Measurements from ENCODE around the gene LYRM4.

LYRM4 gene

GRCh38 chr6:5260661-5261544, at the start of gene LYRM4, which contains the start of gene FARS2:
Gene LYRM4, minus strand, starts transcription at chr6:5260950. Its CDS starts 217 bp downstream, at chr6:5260733.
Gene FARS2, plus strand, starts transcription at chr6:5261513.
- peak; percentile 87 for DNase-seq

DNA sequence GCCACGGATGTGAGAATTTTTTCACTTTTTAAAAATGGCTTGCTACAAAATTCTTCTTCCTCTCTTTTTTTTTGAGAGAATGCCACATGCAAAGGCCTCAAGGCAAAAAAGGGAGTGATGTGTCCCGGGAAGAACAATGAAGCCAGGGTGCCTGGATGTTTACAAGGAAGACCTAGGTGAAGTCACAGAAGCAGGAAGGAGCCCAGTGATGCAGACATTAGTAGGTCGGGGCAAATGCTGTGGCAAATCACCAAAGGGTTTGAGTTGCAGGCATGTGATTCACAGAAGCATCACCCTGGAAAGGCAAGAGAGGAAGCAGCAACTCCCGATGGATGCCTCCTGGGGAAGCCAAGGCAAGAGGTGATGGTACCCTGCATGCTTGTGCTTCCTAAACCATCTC, 47.3 kb upstream of the LYRM4 start:
- DNase-seq = no peak

- DNase-seq = no peak
These were observed 46.3 kb upstream of the LYRM4 start for GRCh38 chr6:5307058-5307457.

DNA sequence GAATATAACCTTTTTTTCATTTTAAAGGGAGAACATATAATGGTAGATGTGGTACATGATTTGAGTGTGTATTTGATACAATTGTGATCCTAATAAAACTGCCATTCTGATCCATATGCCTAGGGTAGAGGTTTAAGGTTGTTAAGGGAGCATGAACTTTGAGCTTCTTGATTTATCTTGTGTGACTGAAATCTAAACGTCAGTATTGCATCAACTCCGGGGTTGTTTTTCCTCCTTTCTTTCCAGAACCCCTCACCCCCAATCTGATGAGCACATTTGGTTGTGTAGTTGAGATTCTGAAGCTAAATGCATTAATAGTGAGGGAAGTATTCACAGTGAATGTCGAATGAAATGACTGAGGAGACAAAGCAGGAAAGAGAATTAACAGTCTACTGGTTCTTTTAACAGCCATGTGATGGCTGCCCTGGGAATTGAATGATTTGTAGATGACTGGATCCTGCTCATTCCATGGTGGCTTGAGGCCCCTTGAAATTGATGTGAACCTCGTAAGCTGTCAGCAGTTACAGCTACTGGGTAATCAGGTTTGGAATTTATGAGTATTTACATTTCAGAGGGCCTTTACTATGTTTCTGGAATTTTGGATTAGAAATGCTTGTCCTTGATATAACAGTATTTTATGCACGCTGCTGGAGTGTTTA, 45.3 kb upstream of the LYRM4 start:
- DNase-seq = no peak

DNA sequence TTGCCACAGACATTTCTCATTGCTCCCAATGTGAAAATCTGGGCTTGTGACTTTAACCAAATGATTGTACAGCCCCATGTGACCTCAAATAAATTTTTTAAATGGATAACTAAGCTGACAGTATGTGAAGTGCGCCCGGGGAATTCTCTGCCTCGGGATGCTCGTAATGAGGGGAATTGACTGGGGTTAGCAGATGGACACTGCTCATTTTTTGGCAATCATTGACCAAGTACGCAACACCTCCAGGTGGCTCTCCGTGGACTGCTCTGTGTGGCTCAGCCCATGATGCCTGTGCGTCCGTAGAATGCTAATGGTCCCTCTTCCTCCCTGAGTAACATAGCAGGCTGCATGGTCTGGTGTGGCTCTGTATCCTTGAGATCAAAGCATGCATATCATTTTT, 42.9 kb upstream of the LYRM4 start:
- DNase-seq = no peak

DNA sequence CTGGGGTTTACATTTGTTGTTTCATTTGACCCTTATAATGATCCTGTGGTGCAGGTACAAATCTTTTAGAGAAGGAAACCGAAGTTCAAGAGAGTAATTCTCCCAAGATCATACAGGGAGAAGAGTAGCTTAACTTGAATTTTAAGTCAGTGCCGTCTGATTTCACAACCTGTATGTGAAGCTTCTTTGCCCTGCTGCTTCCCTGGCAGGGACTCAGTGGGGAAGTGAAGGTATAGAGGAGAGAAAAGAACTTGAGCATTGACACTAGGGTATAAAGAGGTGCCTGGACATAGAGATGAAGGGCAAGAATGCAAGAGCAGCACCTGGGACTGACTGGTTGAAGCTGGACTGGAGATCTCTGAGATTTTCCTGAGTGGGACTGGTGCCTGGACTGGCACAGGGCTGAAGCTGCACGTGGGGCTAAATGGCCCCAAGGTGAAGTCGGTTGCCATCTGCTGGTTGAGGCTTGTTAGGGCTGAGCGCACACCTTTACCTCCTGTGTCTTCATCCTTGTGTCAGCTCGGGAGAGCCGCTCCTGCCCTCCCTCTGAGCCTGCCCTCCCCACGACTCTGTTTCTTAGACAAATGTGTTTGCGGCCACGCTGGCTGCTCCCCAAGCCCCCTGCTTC, 42.4 kb upstream of the LYRM4 start:
- peak; percentile 8 for DNase-seq

DNA sequence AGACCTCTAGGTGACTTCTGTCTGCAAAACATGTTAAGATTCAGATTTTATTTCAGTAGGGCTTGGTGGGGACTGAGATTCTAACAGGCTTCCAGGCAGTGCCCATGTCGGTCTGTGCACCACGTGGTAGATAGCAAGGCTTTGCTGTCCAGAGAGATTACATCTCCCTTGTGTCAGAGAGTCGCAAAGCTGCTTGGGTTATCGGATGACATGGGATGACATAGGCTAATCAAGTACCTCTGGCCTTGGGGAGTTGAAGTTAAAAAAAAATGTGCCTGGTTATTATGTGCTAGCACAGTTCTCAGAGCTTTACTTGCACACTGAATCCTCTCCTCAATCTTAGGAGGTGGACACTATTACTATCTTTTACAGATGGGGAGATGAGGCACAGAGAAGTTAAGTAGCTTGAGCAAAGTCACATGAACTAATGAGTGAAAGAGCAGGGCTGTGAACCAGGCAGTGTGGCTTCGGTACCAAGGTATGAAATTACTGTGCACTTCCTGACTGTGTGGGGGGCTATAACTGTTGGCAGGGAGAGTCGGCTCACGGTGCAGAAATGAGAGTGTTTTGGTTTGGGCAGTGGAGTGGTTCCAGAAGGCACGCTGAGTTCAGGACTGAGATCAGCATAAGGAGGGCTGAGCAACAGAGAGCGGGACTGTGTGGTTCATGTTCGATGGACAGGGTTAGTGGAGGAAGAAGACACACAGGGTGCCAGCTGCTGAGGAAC, 41.6 kb upstream of the LYRM4 start:
- DNase-seq = no peak

DNA sequence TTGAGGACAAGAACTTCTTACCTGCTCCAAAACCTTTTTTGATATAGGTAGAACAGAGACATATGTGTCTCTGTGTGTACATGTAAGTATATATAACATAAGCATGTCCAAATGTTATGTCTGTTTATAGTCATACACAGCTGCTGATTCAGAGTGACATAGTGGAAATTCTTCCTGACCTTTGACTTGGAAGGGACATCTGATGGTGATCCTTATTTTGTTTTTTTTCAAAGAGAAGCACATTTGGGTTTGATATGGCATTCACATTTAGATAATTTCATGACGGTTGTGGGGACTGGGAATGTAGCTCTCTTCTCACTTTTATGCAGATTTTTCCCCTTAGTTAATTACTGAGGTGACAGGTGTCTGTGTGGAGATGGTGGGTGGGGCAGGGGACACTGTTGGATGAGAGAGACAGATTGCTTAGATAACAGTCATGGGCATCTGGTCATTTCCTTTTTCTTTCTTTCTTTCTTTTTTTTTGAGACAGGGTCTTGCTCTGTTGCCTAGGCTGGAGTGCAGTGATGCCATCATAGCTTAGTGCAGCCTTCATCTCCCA, 39.5 kb upstream of the LYRM4 start:
- no peak for DNase-seq

DNA sequence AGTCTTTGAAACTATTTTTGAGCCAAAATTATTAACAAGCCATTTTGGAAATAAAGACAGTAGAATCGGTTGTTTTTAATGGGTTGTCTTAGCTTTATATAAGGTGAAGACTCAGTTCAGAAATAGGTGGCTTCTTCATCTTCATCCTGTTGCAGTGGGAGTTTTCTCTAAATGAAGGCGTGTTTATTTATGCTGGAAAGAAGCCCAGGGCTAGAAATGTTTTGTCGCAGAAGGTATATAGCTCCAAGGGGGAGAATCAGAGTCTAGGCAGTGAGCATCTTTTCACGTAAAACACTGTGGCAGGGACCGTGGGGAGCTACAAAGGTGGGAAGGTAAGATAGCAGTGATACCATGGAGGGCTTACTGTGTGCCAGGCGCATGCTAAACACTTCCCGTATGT, 34.9 kb upstream of the LYRM4 start:
- DNase-seq = no peak

- no peak for DNase-seq
These were observed 33.9 kb upstream of the LYRM4 start for GRCh38 chr6:5294392-5295211.

GRCh38 chr6:5293692-5294091, 32.9 kb upstream of the LYRM4 start:
- DNase-seq = no peak

GRCh38 chr6:5292154-5292553, 31.4 kb upstream of the LYRM4 start:
- DNase-seq = no peak

- no peak for DNase-seq
These were observed 29.8 kb upstream of the LYRM4 start for GRCh38 chr6:5290500-5290899.

DNA sequence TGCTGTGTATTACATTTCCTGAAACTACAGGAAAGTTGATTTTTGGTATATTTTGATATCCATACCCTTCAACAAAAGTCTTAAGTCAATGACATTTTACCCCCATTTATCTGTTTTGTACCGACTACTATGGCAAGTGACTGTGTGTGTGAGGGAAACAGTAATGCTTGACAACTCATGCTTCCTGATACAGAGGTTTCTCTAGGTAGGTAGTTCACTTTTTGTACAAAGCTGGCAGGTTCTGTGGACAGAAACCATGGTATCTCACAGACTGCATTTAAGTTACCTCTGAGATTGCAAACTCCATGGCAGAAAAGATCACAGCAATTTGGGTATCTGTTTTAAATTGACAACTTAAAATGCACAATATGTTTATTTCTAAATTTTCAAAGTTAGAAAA, 29.3 kb upstream of the LYRM4 start:
- no peak for DNase-seq

- DNase-seq = no peak
These were observed 27.2 kb upstream of the LYRM4 start for GRCh38 chr6:5287966-5288297.

GRCh38 chr6:5287205-5287965, 26.6 kb upstream of the LYRM4 start:
- DNase-seq = no peak

DNA sequence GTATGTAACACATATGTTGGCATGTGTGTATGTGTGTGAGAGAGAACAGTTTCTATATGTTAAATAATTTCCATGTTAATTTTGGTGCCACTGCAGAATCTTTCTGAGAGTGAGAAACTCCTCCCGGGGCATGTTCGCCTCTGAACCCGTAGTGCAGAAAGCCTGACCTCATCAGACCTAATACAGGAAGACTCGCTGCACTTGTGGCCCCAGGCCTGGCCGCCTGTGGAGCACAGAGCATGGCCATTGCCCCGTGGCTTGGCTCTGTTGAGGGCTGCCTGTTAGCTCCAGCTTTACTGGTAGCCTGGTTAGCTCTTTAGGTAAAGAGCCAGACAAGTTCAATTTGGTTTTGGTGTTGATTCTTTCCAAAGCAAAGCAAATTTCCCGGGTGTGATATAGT, 26.0 kb upstream of the LYRM4 start:
- DNase-seq = no peak

GRCh38 chr6:5285526-5285925, 24.8 kb upstream of the LYRM4 start:
- DNase-seq = no peak

DNA sequence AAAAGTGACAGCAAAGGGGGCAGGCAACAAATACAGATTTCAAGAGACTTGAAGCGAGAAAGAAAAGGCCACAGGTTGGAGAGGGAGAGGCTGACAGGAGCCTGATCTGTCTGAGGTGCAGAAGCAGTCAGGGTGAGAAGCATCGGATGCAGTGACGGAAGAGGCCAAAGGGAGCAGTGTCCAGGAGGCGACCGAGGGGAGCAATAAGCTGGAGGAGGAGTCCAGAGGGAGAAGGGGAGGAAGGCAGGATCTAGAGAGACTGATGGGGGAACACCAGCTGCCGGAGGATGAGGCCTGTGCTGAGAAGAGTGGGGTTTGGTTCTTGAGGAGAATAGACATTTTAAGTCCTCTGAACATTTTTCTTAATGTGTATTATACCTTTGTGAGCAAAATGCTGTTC, 24.3 kb upstream of the LYRM4 start:
- DNase-seq = no peak

DNA sequence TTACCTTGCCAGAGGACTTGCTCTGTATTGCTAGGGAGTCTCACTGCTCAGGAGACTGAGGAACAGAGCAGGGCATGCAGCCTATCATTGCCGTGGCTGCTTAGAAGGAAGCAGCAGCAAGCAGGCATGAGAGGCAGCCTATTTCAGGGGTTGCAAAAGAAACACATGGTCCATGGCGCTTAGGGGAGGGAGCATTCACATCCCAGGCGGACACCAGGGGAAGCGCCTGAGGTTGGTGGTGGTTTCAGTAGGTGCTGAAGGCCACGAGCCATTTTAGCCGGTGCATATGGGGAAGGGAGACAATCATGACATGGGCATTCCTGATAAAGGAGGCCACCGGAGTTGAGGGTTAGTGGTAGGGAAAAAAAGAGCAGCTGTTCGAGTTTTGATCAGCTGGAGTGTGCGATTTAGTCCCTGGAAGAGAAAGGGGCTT, 21.5 kb upstream of the LYRM4 start:
- no peak for DNase-seq

DNA sequence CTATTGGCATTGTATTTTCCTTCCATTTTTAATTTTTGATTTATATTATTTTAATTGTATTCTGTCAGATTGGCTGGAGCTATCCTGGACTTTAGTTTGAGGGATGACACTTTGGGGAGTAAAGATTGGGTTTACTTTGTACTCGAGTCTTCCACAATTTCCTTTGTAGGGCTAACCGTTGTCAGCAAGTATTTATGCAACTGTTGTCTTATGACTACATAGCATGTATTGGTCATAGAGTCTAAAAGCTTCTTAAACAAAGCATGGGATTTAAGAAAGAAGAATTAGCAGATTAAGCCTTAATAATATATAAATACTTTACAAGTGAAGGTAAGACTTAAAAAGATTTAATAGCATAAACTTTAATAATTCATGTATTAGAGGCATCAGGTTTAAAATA, 20.2 kb upstream of the LYRM4 start:
- DNase-seq = no peak
